Panc1 (cell line): ENCODE results near the gene TCTN1.

Source experiments
- POLR2AphosphoS5 ChIP-seq: IDR thresholded peaks from 2 replicates; pipeline ENCODE4 v1.6.1; 2012; ENCODE audit warnings: mild to moderate bottlenecking, low read depth, low read length, moderate library complexity
- TCF7L2 ChIP-seq: IDR thresholded peaks from 2 replicates; pipeline ENCODE4 v1.6.1; 2011; ENCODE audit warnings: mild to moderate bottlenecking, low read depth, low read length, inconsistent platforms

- TF ChIP-seq POLR2AphosphoS5, result no peak
- no peak for TF ChIP-seq TCF7L2
These were observed 45.2 kb upstream of the TCTN1 start for GRCh38 chr12:110568752-110569151.
